HG02938 (cell line): Measurements from ENCODE around the gene RNF19B.
"Not testable (repeated sequence)": the region's sequence is repeated elsewhere in the genome, so short reads cannot be mapped to it uniquely, and the experiment has no call there.

ENCODE experiments used
- ATAC-seq: cut with Tn5 transposase; IDR thresholded peaks from one replicate; pipeline ENCODE4 v1.9.1; 2021; ENCODE audit warnings: mild to moderate bottlenecking, moderate library complexity; ENCODE audit not compliant: unreplicated experiment

RNF19B gene

GRCh38 chr1:32933742-32934322 lies 30.8 kb downstream of the RNF19B start:
- no peak for ATAC-seq

- no peak for ATAC-seq
Observed at GRCh38 chr1:32931760-32932159, 32.8 kb downstream of the RNF19B start.

GRCh38 chr1:32929366-32929765 lies 35.2 kb downstream of the RNF19B start:
- no peak for ATAC-seq

- no peak for ATAC-seq
Observed at GRCh38 chr1:32928715-32929114, 35.9 kb downstream of the RNF19B start.

- ATAC-seq = no peak
Observed at GRCh38 chr1:32928285-32928684, 36.3 kb downstream of the RNF19B start.

GRCh38 chr1:32927441-32927840 lies 37.2 kb downstream of the RNF19B start:
- ATAC-seq = no peak

GRCh38 chr1:32926562-32926961 lies 38.0 kb downstream of the RNF19B start:
- ATAC-seq = no peak

GRCh38 chr1:32925403-32926162 lies 39.0 kb downstream of the RNF19B start:
- no peak for ATAC-seq

GRCh38 chr1:32924881-32925344 lies 39.7 kb downstream of the RNF19B start:
- no peak for ATAC-seq

- no peak for ATAC-seq
Observed at GRCh38 chr1:32920833-32921232, 43.8 kb downstream of the RNF19B start.

- no peak for ATAC-seq
Observed at GRCh38 chr1:32919811-32920733, 44.5 kb downstream of the RNF19B start.

- no peak for ATAC-seq
Observed at GRCh38 chr1:32918179-32918578, 46.4 kb downstream of the RNF19B start.

GRCh38 chr1:32917521-32917920 lies 47.1 kb downstream of the RNF19B start:
- ATAC-seq = no peak

GRCh38 chr1:32915766-32916706 lies 48.6 kb downstream of the RNF19B start:
- ATAC-seq = no peak

GRCh38 chr1:32910319-32910718 lies 54.3 kb downstream of the RNF19B start:
- ATAC-seq = no peak

GRCh38 chr1:32907435-32907834 lies 57.2 kb downstream of the RNF19B start:
- ATAC-seq = no peak

GRCh38 chr1:32906654-32907053 lies 58.0 kb downstream of the RNF19B start:
- ATAC-seq = no peak

GRCh38 chr1:32905588-32905987 lies 59.0 kb downstream of the RNF19B start:
- ATAC-seq = not testable (repeated sequence)

- no peak for ATAC-seq
Observed at GRCh38 chr1:32904797-32905196, 59.8 kb downstream of the RNF19B start.
